Suprapubic skin (tissue), 3 donors: ENCODE results near the gene MAT2B.

Experiments used
- CTCF ChIP-seq, 2 donors: fragments of 200-600 bp in 1 of 2; fragments of 450-650 bp in 1 of 2; sonication (generic) in 1 of 2; IDR thresholded peaks; one replicate each; pipeline ENCODE4 v1.5.1; 2016 to 2019; ENCODE audit warnings: antibody characterized with exemption in 2 of 2, mild to moderate bottlenecking in 1 of 2, moderate library complexity in 1 of 2
- POLR2A ChIP-seq, 2 donors: fragments of 450-650 bp; IDR thresholded peaks; one replicate each; pipeline ENCODE4 v1.6.1; 2017; ENCODE audit warnings: antibody characterized with exemption in 2 of 2, mild to moderate bottlenecking in 2 of 2, moderate library complexity in 2 of 2

DNA sequence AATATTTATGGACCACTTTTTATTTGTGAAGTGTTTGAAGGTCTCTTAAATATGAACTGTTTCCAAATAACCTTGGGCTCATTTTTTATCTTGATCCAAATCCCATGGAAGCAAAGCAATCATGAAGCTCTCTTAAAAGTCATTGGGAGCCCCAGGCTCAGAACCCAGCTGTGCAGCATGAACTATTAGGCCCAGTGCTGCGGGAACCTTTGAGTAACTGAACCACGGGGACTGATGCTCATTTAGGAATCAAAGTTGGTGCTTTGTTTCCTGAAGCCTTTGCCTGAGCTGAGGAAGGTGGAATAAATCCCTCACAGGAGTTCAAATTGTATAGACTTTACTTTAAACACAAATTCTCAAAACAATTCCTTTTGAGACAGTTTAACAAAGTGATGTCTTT is 27.8 kb downstream of the MAT2B start:
- TF ChIP-seq CTCF (IDR thresholded peaks at IDR 0.05) (no peak), POLR2A (IDR thresholded peaks at IDR 0.05) (no peak)
